ENCODE results near the gene LSM4.

LSM4 gene

GRCh38 chr19:18309525-18310064, 13.3 kb downstream of the LSM4 start:
- no peaks in the 10 kb centered on the region for H3K27me3 ChIP-seq (ENCODE audit: low read depth, low read length)
- no peak overlapping the region for H3K27ac ChIP-seq (ENCODE audit: low read length)
- H3K4me3 ChIP-seq (ENCODE audit: low read depth in 1 of 2, low read length in 2 of 2), result no peak overlapping the region
- H3K36me3 ChIP-seq (ENCODE audit: control insufficient read depth in 1 of 2, insufficient read depth in 2 of 2, low read length in 2 of 2), result peaks cover 5 to 46% of the 10 kb centered on the region in 2 donors
- H3K4me1 ChIP-seq (ENCODE audit: control insufficient read depth in 1 of 2, insufficient read depth in 2 of 2, low read length in 2 of 2), result peaks cover 0 to 19% of the 10 kb centered on the region in 2 donors
- no peaks in the 10 kb centered on the region for H3K9me3 ChIP-seq (ENCODE audit: control insufficient read depth in 1 of 2, low read length in 2 of 2)

- peaks cover 0 to 23% of the 10 kb centered on the region in 2 donors for H3K4me1 ChIP-seq (ENCODE audit: control insufficient read depth in 1 of 2, insufficient read depth in 2 of 2, low read length in 2 of 2)
- no peaks in the 10 kb centered on the region for H3K27me3 ChIP-seq (ENCODE audit: low read depth, low read length)
- H3K9me3 ChIP-seq (ENCODE audit: control insufficient read depth in 1 of 2, low read length in 2 of 2), result no peaks in the 10 kb centered on the region
- H3K27ac ChIP-seq (ENCODE audit: low read length), result no peak overlapping the region
- peaks cover 5 to 46% of the 10 kb centered on the region in 2 donors for H3K36me3 ChIP-seq (ENCODE audit: control insufficient read depth in 1 of 2, insufficient read depth in 2 of 2, low read length in 2 of 2)
- no peak overlapping the region for H3K4me3 ChIP-seq (ENCODE audit: low read depth in 1 of 2, low read length in 2 of 2)
Observed at GRCh38 chr19:18308948-18309325, 13.9 kb downstream of the LSM4 start.

GRCh38 chr19:18308051-18308947, 14.6 kb downstream of the LSM4 start:
- Histone ChIP-seq H3K36me3 (ENCODE audit: control insufficient read depth in 1 of 2, insufficient read depth in 2 of 2, low read length in 2 of 2) (peaks cover 5 to 43% of the 10 kb centered on the region in 2 donors), H3K27me3 (ENCODE audit: low read depth, low read length) (no peaks in the 10 kb centered on the region), H3K4me1 (ENCODE audit: control insufficient read depth in 1 of 2, insufficient read depth in 2 of 2, low read length in 2 of 2) (peaks cover 0 to 29% of the 10 kb centered on the region in 2 donors), H3K9me3 (ENCODE audit: control insufficient read depth in 1 of 2, low read length in 2 of 2) (no peaks in the 10 kb centered on the region), H3K4me3 (ENCODE audit: low read depth in 1 of 2, low read length in 2 of 2) (no peak overlapping the region), H3K27ac (ENCODE audit: low read length) (no peak overlapping the region)

GRCh38 chr19:18307271-18307681, 15.6 kb downstream of the LSM4 start:
- Histone ChIP-seq H3K4me1 (ENCODE audit: control insufficient read depth in 1 of 2, insufficient read depth in 2 of 2, low read length in 2 of 2) (peaks cover 0 to 32% of the 10 kb centered on the region in 2 donors), H3K36me3 (ENCODE audit: control insufficient read depth in 1 of 2, insufficient read depth in 2 of 2, low read length in 2 of 2) (peaks cover under 1 to 38% of the 10 kb centered on the region in 2 donors), H3K4me3 (ENCODE audit: low read depth in 1 of 2, low read length in 2 of 2) (no peak overlapping the region), H3K27me3 (ENCODE audit: low read depth, low read length) (no peaks in the 10 kb centered on the region), H3K27ac (ENCODE audit: low read length) (no peak overlapping the region), H3K9me3 (ENCODE audit: control insufficient read depth in 1 of 2, low read length in 2 of 2) (no peaks in the 10 kb centered on the region)

GRCh38 chr19:18306888-18307260, 16.0 kb downstream of the LSM4 start:
- Histone ChIP-seq H3K27me3 (ENCODE audit: low read depth, low read length) (no peaks in the 10 kb centered on the region), H3K4me1 (ENCODE audit: control insufficient read depth in 1 of 2, insufficient read depth in 2 of 2, low read length in 2 of 2) (peaks cover 0 to 32% of the 10 kb centered on the region in 2 donors), H3K9me3 (ENCODE audit: control insufficient read depth in 1 of 2, low read length in 2 of 2) (no peaks in the 10 kb centered on the region), H3K27ac (ENCODE audit: low read length) (no peak overlapping the region), H3K36me3 (ENCODE audit: control insufficient read depth in 1 of 2, insufficient read depth in 2 of 2, low read length in 2 of 2) (peaks cover 0 to 34% of the 10 kb centered on the region in 2 donors), H3K4me3 (ENCODE audit: low read depth in 1 of 2, low read length in 2 of 2) (no peak overlapping the region)

GRCh38 chr19:18306209-18306887, 16.5 kb downstream of the LSM4 start:
- no peaks in the 10 kb centered on the region for H3K9me3 ChIP-seq (ENCODE audit: control insufficient read depth in 1 of 2, low read length in 2 of 2)
- H3K27ac ChIP-seq (ENCODE audit: low read length), result peak overlapping the region; percentile 36
- H3K4me3 ChIP-seq (ENCODE audit: low read depth in 1 of 2, low read length in 2 of 2), result no peak overlapping the region
- peaks cover 0 to 36% of the 10 kb centered on the region in 2 donors for H3K4me1 ChIP-seq (ENCODE audit: control insufficient read depth in 1 of 2, insufficient read depth in 2 of 2, low read length in 2 of 2)
- peaks cover 0 to 34% of the 10 kb centered on the region in 2 donors for H3K36me3 ChIP-seq (ENCODE audit: control insufficient read depth in 1 of 2, insufficient read depth in 2 of 2, low read length in 2 of 2)
- no peaks in the 10 kb centered on the region for H3K27me3 ChIP-seq (ENCODE audit: low read depth, low read length)

GRCh38 chr19:18304458-18305310, 18.2 kb downstream of the LSM4 start:
- no peaks in the 10 kb centered on the region for H3K9me3 ChIP-seq (ENCODE audit: control insufficient read depth in 1 of 2, low read length in 2 of 2)
- H3K27ac ChIP-seq (ENCODE audit: low read length), result peak overlapping the region; percentile 98
- peaks cover 0 to 43% of the 10 kb centered on the region in 2 donors for H3K4me1 ChIP-seq (ENCODE audit: control insufficient read depth in 1 of 2, insufficient read depth in 2 of 2, low read length in 2 of 2)
- peaks cover 0 to 24% of the 10 kb centered on the region in 2 donors for H3K36me3 ChIP-seq (ENCODE audit: control insufficient read depth in 1 of 2, insufficient read depth in 2 of 2, low read length in 2 of 2)
- H3K27me3 ChIP-seq (ENCODE audit: low read depth, low read length), result no peaks in the 10 kb centered on the region
- H3K4me3 ChIP-seq (ENCODE audit: low read depth in 1 of 2, low read length in 2 of 2), result peak overlapping the region; percentile 54 to 59

- Histone ChIP-seq H3K27ac (ENCODE audit: low read length) (peak overlapping the region; percentile 98), H3K4me3 (ENCODE audit: low read depth in 1 of 2, low read length in 2 of 2) (peak overlapping the region; percentile 54 to 59), H3K27me3 (ENCODE audit: low read depth, low read length) (no peaks in the 10 kb centered on the region), H3K4me1 (ENCODE audit: control insufficient read depth in 1 of 2, insufficient read depth in 2 of 2, low read length in 2 of 2) (peaks cover 0 to 43% of the 10 kb centered on the region in 2 donors), H3K9me3 (ENCODE audit: control insufficient read depth in 1 of 2, low read length in 2 of 2) (no peaks in the 10 kb centered on the region), H3K36me3 (ENCODE audit: control insufficient read depth in 1 of 2, insufficient read depth in 2 of 2, low read length in 2 of 2) (peaks cover 0 to 18% of the 10 kb centered on the region in 2 donors)
Observed at GRCh38 chr19:18304208-18304457, 18.7 kb downstream of the LSM4 start.

GRCh38 chr19:18301718-18302111, 21.2 kb downstream of the LSM4 start:
- no peak overlapping the region for H3K4me3 ChIP-seq (ENCODE audit: low read depth in 1 of 2, low read length in 2 of 2)
- peaks cover 0 to 40% of the 10 kb centered on the region in 2 donors for H3K4me1 ChIP-seq (ENCODE audit: control insufficient read depth in 1 of 2, insufficient read depth in 2 of 2, low read length in 2 of 2)
- peaks cover 0 to 8% of the 10 kb centered on the region in 2 donors for H3K36me3 ChIP-seq (ENCODE audit: control insufficient read depth in 1 of 2, insufficient read depth in 2 of 2, low read length in 2 of 2)
- no peak overlapping the region for H3K27ac ChIP-seq (ENCODE audit: low read length)
- no peaks in the 10 kb centered on the region for H3K27me3 ChIP-seq (ENCODE audit: low read depth, low read length)
- no peaks in the 10 kb centered on the region for H3K9me3 ChIP-seq (ENCODE audit: control insufficient read depth in 1 of 2, low read length in 2 of 2)

- Histone ChIP-seq H3K36me3 (ENCODE audit: control insufficient read depth in 1 of 2, insufficient read depth in 2 of 2, low read length in 2 of 2) (peaks cover 0 to 6% of the 10 kb centered on the region in 2 donors), H3K27ac (ENCODE audit: low read length) (no peak overlapping the region), H3K27me3 (ENCODE audit: low read depth, low read length) (no peaks in the 10 kb centered on the region), H3K4me1 (ENCODE audit: control insufficient read depth in 1 of 2, insufficient read depth in 2 of 2, low read length in 2 of 2) (peaks cover 0 to 34% of the 10 kb centered on the region in 2 donors), H3K9me3 (ENCODE audit: control insufficient read depth in 1 of 2, low read length in 2 of 2) (no peaks in the 10 kb centered on the region), H3K4me3 (ENCODE audit: low read depth in 1 of 2, low read length in 2 of 2) (no peak overlapping the region)
Observed at GRCh38 chr19:18300930-18301717, 21.8 kb downstream of the LSM4 start.

Data from muscle layer of duodenum (tissue), 2 donors.